CD14-positive monocyte (primary cell): ENCODE data around the gene ANO6. TPM values are rescaled to one million over a fixed set of nuclear protein-coding genes. Genes with fewer than 3 reads are reported as not detected.

Experiments used
- DNase-seq, 3 donors: peaks; one replicate each; pipeline ENCODE4 v3.0.0-alpha.2; 2011 to 2022
- H2AFZ ChIP-seq: 2 replicates; pipeline ENCODE4 v1.6.0; 2012; ENCODE audit warnings: mild to moderate bottlenecking, low read depth, low read length, inconsistent platforms; ENCODE audit not compliant: insufficient read depth, poor library complexity, severe bottlenecking
- H3K27ac ChIP-seq, 2 donors: 1 replicate in 1 of 2; 2 replicates in 1 of 2; pipeline ENCODE4 v1.5.1; 2012 to 2013; ENCODE audit warnings: low read length in 2 of 2, control low read depth in 1 of 2, inconsistent platforms in 1 of 2, low read depth in 1 of 2, mild to moderate bottlenecking in 1 of 2
- H3K27me3 ChIP-seq, 2 donors: one replicate each; pipeline versions ENCODE4 v1.6.0 to v1.6.1; 2011 to 2013; ENCODE audit warnings: low read length in 2 of 2; ENCODE audit not compliant: control insufficient read depth in 2 of 2, insufficient read depth in 2 of 2
- H3K36me3 ChIP-seq, 2 donors: replicated peaks in 1 of 2; 1 replicate in 1 of 2; 2 replicates in 1 of 2; pipeline versions ENCODE4 v1.5.1 to v1.6.1; 2012 to 2013; ENCODE audit warnings: low read length in 2 of 2, control low read depth in 1 of 2, inconsistent platforms in 1 of 2, mild to moderate bottlenecking in 1 of 2; ENCODE audit not compliant: insufficient read depth in 2 of 2, control insufficient read depth in 1 of 2
- H3K4me1 ChIP-seq, 2 donors: 1 replicate in 1 of 2; 2 replicates in 1 of 2; pipeline versions ENCODE4 v1.5.1 to v1.6.1; 2012 to 2013; ENCODE audit warnings: low read length in 2 of 2, control low read depth in 1 of 2, inconsistent platforms in 1 of 2, mild to moderate bottlenecking in 1 of 2, moderate library complexity in 1 of 2; ENCODE audit not compliant: insufficient read depth in 2 of 2, control insufficient read depth in 1 of 2
- H3K4me2 ChIP-seq: replicated peaks from 2 replicates; pipeline ENCODE3; 2012; ENCODE audit warnings: low read length, moderate library complexity, mild to moderate bottlenecking; ENCODE audit not compliant: poor library complexity, severe bottlenecking; ENCODE audit errors: extremely low read depth
- H3K4me3 ChIP-seq, 3 experiments: fragments of 200-600 bp in 1 of 3; sonication (generic) in 1 of 3; replicated peaks in 1 of 3; 1 replicate in 2 of 3; 2 replicates in 1 of 3; pipeline ENCODE4 v1.5.1; 2011 to 2013; ENCODE audit warnings: low read length in 3 of 3, mild to moderate bottlenecking in 3 of 3, control low read depth in 2 of 3, low read depth in 2 of 3, inconsistent platforms in 1 of 3, moderate library complexity in 1 of 3
- H3K79me2 ChIP-seq: 2 replicates; pipeline ENCODE4 v1.6.0; 2012; ENCODE audit warnings: mild to moderate bottlenecking, control low read depth, inconsistent platforms, low read length, moderate library complexity; ENCODE audit not compliant: insufficient read depth
- H3K9ac ChIP-seq: 2 replicates; pipeline ENCODE4 v1.6.0; 2017; ENCODE audit warnings: low read length, mild to moderate bottlenecking; ENCODE audit not compliant: insufficient read depth, poor library complexity, severe bottlenecking
- H3K9me3 ChIP-seq, 2 donors: replicated peaks in 1 of 2; 1 replicate in 1 of 2; 2 replicates in 1 of 2; pipeline versions ENCODE4 v1.5.1 to v1.6.1; 2012 to 2013; ENCODE audit warnings: low read length in 2 of 2, control low read depth in 1 of 2; ENCODE audit not compliant: control insufficient read depth in 1 of 2, insufficient read depth in 1 of 2
- H4K20me1 ChIP-seq: 2 replicates; pipeline ENCODE4 v1.6.0; 2012; ENCODE audit warnings: mild to moderate bottlenecking, low read length, control low read depth, moderate library complexity; ENCODE audit not compliant: insufficient read depth
- H3K27ac Mint-ChIP-seq, 7 donors: one replicate each; pipeline ENCODE4 v1.8.0; 2020; ENCODE audit warnings: mild to moderate bottlenecking in 7 of 7, mixed read lengths in 7 of 7, moderate library complexity in 6 of 7, inconsistent platforms in 2 of 7
- H3K27me3 Mint-ChIP-seq, 3 donors: one replicate each; pipeline ENCODE4 v1.8.0; 2021 to 2022; ENCODE audit warnings: low read depth in 3 of 3, mild to moderate bottlenecking in 3 of 3, mixed read lengths in 3 of 3, moderate library complexity in 3 of 3, inconsistent platforms in 1 of 3
- H3K36me3 Mint-ChIP-seq, 2 donors: one replicate each; pipeline ENCODE4 v1.8.0; 2020; ENCODE audit warnings: mixed read lengths in 2 of 2, inconsistent platforms in 1 of 2, mild to moderate bottlenecking in 1 of 2
- H3K4me1 Mint-ChIP-seq: one replicate; pipeline ENCODE4 v1.8.0; 2020; ENCODE audit warnings: mild to moderate bottlenecking, mixed read lengths
- H3K4me3 Mint-ChIP-seq, 2 donors: one replicate each; pipeline ENCODE4 v1.8.0; 2020; ENCODE audit warnings: mild to moderate bottlenecking in 2 of 2, mixed read lengths in 2 of 2, moderate library complexity in 1 of 2
- H3K9me3 Mint-ChIP-seq, 7 donors: one replicate each; pipeline ENCODE4 v1.8.0; 2020 to 2022; ENCODE audit warnings: mixed read lengths in 7 of 7, mild to moderate bottlenecking in 6 of 7, moderate library complexity in 6 of 7, inconsistent platforms in 2 of 7
- WGBS: methylation state at CpG from one replicate; pipeline ENCODE4 v1.1.5; 2013; ENCODE audit warnings: missing lambda C conversion rate; ENCODE audit not compliant: insufficient coverage; 5-methylcytosine and 5-hydroxymethylcytosine counted together
- intact Hi-C, 2 donors: fragments of 100-400 bp; cut with micrococcal nuclease; formaldehyde crosslinking; loops; one replicate each; pipeline versions ENCODE4 v1.15.0 to v1.15.1; 2023
- polyA plus RNA-seq, 3 donors: library from polyadenylated mRNA; depleted of rRNA in 1 of 3; unstranded in 2 of 3; stranded (reverse) in 1 of 3; fragments of 300-500 nt in 2 of 3; fragments of >200 nt in 1 of 3; fragmentation: Illumina TruSeq in 2 of 3; gene quantifications; 1 replicate in 2 of 3; 2 replicates in 1 of 3; pipeline ENCODE4 v1.2.3, GENCODE V29; 2012 to 2021
- TF ChIP-seq, protein P1 (sequence below): fragments of 200-600 bp; IDR thresholded peaks from one replicate; pipeline ENCODE4 v1.8.0; 2022; ENCODE audit warnings: antibody characterized with exemption, mild to moderate bottlenecking

Gene ANO6
- polyA plus RNA-seq, 3 donors, result 20.2 to 48.7 (median 34.1) TPM

DNA sequence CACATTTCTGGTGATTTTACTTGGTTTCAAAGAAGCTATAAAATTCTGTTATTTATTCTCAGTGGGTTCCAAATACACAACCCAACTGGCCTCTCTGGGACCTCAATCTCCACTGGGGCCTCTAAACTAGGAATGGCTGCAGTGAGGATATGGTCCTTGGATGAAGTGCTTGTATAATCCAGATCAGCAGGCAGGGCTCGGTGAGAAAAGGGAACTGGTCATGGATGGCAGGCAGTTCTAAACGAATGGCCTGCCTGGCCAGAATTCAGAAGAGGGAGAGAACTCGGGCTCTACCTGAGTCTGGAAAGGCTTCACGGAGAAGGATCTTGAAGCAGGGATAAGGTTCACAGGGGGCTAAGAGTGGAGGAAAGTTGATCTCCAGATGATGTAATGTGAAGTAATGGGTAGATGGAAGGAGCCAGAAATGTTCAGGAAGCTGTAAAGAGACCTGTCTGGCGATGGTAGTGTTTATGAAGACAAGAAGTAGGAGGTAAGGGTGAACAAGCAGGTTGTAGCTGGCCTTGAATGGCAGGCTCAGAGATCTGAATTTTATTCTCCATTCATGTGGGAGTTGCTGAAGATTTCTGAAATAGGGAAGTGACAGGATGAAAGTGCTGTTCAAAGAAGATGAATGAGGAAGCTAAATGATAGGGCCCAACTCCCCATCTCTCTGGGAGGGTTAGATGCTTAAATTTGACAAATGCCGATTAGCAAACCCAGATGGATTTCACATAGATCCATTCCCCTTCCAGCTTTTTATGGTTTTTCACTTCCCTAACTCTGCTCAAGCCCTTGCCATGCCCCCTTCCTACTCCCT is 31.5 kb upstream of the ANO6 start:
- H3K9me3 Mint-ChIP-seq, result peaks cover 0 to 6% (median 4%) of the 10 kb centered on the region in 7 donors
- peak overlapping the region; percentile 74 to 94 (median 88) for H3K27ac Mint-ChIP-seq
- H3K4me1 Mint-ChIP-seq, result peaks cover 46% of the 10 kb centered on the region
- Histone ChIP-seq H3K36me3 (peaks cover 0 to 2% of the 10 kb centered on the region in 2 donors), H3K27ac (peak overlapping the region; percentile 38 to 67), H3K9ac (no peak overlapping the region), H3K79me2 (no peaks in the 10 kb centered on the region), H4K20me1 (no peaks in the 10 kb centered on the region), H3K9me3 (peaks cover 2% of the 10 kb centered on the region in 2 donors), H2AFZ (peak overlapping the region; percentile 56), H3K4me1 (peaks cover 36 to 39% of the 10 kb centered on the region in 2 donors), H3K4me2 (peak overlapping the region; percentile 62), H3K27me3 (no peaks in the 10 kb centered on the region), H3K4me3 (peak overlapping the region in 1 of 3 experiments; percentile 47)
- intact Hi-C loops, result loop anchor here (5.0 kb wide), 1 partner anchor 33 kb away; the partner anchor contains the start of gene ANO6 (in 2 of the 2)
- 29% methylated on average over 5 of the region's 6 CpGs for WGBS
- H3K4me3 Mint-ChIP-seq, result peak overlapping the region; percentile 5 to 80
- peaks cover 3 to 9% of the 10 kb centered on the region in 2 donors for H3K36me3 Mint-ChIP-seq
- peaks cover 0 to 4% (median 0%) of the 10 kb centered on the region in 3 donors for H3K27me3 Mint-ChIP-seq
- TF ChIP-seq, protein P1, sequence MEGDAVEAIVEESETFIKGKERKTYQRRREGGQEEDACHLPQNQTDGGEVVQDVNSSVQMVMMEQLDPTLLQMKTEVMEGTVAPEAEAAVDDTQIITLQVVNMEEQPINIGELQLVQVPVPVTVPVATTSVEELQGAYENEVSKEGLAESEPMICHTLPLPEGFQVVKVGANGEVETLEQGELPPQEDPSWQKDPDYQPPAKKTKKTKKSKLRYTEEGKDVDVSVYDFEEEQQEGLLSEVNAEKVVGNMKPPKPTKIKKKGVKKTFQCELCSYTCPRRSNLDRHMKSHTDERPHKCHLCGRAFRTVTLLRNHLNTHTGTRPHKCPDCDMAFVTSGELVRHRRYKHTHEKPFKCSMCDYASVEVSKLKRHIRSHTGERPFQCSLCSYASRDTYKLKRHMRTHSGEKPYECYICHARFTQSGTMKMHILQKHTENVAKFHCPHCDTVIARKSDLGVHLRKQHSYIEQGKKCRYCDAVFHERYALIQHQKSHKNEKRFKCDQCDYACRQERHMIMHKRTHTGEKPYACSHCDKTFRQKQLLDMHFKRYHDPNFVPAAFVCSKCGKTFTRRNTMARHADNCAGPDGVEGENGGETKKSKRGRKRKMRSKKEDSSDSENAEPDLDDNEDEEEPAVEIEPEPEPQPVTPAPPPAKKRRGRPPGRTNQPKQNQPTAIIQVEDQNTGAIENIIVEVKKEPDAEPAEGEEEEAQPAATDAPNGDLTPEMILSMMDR, result no peak
- DNase-seq, result peak; percentile 58 to 68 (median 65)

- Histone ChIP-seq H3K79me2 (no peaks in the 10 kb centered on the region), H3K4me2 (no peak overlapping the region), H2AFZ (no peak overlapping the region), H3K4me1 (peaks cover 49 to 57% of the 10 kb centered on the region in 2 donors), H3K27me3 (no peaks in the 10 kb centered on the region), H3K4me3 (no peak overlapping the region), H3K36me3 (no peaks in the 10 kb centered on the region), H3K9ac (no peak overlapping the region), H3K27ac (no peak overlapping the region), H4K20me1 (no peaks in the 10 kb centered on the region), H3K9me3 (no peaks in the 10 kb centered on the region)
- H3K27me3 Mint-ChIP-seq, result peaks cover 0 to 4% (median under 1%) of the 10 kb centered on the region in 3 donors
- peaks cover 0 to 3% (median 0%) of the 10 kb centered on the region in 7 donors for H3K9me3 Mint-ChIP-seq
- 0% methylated on average over 1 of the region's 2 CpGs for WGBS
- DNase-seq, result no peak
- peaks cover 0 to 9% of the 10 kb centered on the region in 2 donors for H3K36me3 Mint-ChIP-seq
- TF ChIP-seq, protein P1, result no peak
- intact Hi-C loops, result no loop called here
- no peak overlapping the region for H3K27ac Mint-ChIP-seq
- H3K4me1 Mint-ChIP-seq, result peaks cover 65% of the 10 kb centered on the region
- H3K4me3 Mint-ChIP-seq, result no peak overlapping the region
These were observed 29.1 kb upstream of the ANO6 start for GRCh38 chr12:45186762-45187161.
